Motor neuron (in vitro differentiated cells): ENCODE data around the gene LOXL3. TPM values are rescaled to one million over a fixed set of nuclear protein-coding genes. Genes with fewer than 3 reads are reported as not detected.

Source experiments
- ATAC-seq, 8 experiments: fragments of 200-7000 bp; cut with Tn5 transposase; replicated peaks in 6 of 8; 2 replicates each; pipeline ENCODE4 v1.8.0; 2021; ENCODE audit warnings: mild to moderate bottlenecking in 8 of 8, moderate library complexity in 8 of 8
- H3K27ac ChIP-seq, 2 donors: fragments of 250-450 bp; sonication (Bioruptor Pico); 2 replicates each; pipeline ENCODE4 v1.9.0; 2021; ENCODE audit warnings: antibody characterized with exemption in 2 of 2, mild to moderate bottlenecking in 2 of 2, moderate library complexity in 1 of 2
- H3K4me1 ChIP-seq, 2 donors: fragments of 250-450 bp; sonication (Bioruptor Pico); replicated peaks in 1 of 2; 2 replicates each; pipeline ENCODE4 v1.6.1; 2021; ENCODE audit warnings: antibody characterized with exemption in 2 of 2, mild to moderate bottlenecking in 2 of 2, moderate library complexity in 1 of 2
- H3K4me3 ChIP-seq, 5 donors: fragments of 250-450 bp; sonication (Bioruptor Pico); 2 replicates each; pipeline ENCODE4 v1.9.0; 2021; ENCODE audit warnings: antibody characterized with exemption in 5 of 5, mild to moderate bottlenecking in 5 of 5, moderate library complexity in 4 of 5
- WGBS, 10 experiments: fragments of 450-650 bp; shearing (Covaris generic); methylation state at CpG; one replicate each; pipeline ENCODE4 v1.0.0; 2022; 5-methylcytosine and 5-hydroxymethylcytosine counted together
- in situ Hi-C, 9 experiments: fragments of 400-800 bp; cut with MboI; loops; one replicate each; pipeline ENCODE4 v1.15.0; 2021; ENCODE audit warnings: low sequenced_read_pairs in 9 of 9, low pct_unique_long_range_greater_than_20kb in 2 of 9; ENCODE audit not compliant: unreplicated experiment in 9 of 9
- total RNA-seq, 8 experiments: library from RNA; unstranded; fragments of 300-600 nt; gene quantifications; 2 replicates each; pipeline versions ENCODE4 v1.2.3 to v1.2.4, GENCODE V29; 2022

Gene LOXL3
- total RNA-seq, 8 experiments from 2014 or later: 0.54 to 29.3 (median 9.1) TPM

DNA sequence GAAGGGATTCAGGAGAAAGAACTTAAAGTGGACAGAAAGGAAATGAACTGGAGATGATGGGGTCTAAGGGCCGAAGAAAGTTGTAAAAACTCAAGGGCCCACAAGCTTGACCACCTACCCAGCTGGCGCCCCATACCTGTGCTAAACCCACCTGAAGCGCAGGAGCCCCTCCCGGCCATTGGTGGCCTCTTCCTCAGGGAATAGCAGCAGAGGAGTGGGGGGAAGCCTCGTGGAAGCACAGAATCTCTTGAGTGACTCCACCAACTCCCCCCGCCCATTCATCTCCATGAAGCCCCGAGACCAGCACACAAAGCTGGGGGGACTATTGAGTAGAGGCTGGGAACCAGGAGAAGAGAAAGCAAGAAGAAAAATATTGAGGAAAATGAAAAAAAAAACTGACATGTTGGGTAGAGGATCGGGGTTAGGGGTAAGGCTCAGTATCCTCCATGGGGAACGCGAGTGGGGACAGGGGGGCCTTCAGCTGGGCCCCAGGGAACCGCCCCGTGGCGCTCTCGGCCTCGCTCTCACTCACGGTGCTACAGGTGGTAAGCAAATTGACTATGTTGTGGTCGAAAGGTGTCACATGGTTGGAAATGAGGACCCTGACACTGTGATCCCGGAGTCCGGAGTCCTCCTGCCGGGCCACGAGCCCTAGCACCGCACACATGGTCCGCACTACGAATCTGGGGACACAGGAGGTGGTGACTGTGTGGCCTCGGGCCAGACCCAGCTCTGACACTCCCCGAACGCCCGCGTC is 25.0 kb downstream of the LOXL3 start:
- ATAC-seq: no peak
- Histone ChIP-seq H3K27ac (peak overlapping the region; percentile 67 to 86), H3K4me1 (peaks cover 13 to 17% of the 10 kb centered on the region in 2 donors), H3K4me3 (peak overlapping the region; percentile 69 to 96 (median 91))
- in situ Hi-C loops: no loop called here
- WGBS, 10 experiments: 0 to 67% (median 33%) methylated on average over 1 to 9 of the region's 29 CpGs; no CpG with 5 or more reads in 3 of the 10 experiments

DNA sequence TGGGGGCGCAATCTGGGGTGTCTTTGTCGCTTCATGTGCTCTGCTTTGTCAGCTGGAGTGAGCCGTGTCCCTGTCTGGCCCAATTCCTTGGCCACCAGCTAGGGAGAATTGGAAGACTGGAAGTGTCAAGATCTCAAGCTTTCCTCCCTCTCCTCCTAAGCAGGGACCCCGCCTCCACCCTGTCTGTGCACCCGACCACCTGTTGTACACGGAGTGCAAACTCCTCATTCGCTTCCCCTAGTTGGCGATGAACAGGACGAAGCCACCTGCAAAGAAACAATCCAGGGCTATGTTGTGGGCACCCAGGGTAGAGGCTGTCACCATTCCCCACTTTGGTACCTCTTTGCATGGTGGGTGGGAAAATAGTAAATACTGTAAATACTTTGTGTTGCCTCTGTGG is 26.0 kb downstream of the LOXL3 start:
- H3K4me1 ChIP-seq: peaks cover 13 to 17% of the 10 kb centered on the region in 2 donors
- in situ Hi-C loops: no loop called here
- H3K4me3 ChIP-seq: no peak overlapping the region
- ATAC-seq: no peak
- 60 to 100% (median 100%) methylated on average over 1 to 6 of the region's 9 CpGs; no CpG with 5 or more reads in 4 of the 10 experiments for WGBS, 10 experiments
- no peak overlapping the region for H3K27ac ChIP-seq

DNA sequence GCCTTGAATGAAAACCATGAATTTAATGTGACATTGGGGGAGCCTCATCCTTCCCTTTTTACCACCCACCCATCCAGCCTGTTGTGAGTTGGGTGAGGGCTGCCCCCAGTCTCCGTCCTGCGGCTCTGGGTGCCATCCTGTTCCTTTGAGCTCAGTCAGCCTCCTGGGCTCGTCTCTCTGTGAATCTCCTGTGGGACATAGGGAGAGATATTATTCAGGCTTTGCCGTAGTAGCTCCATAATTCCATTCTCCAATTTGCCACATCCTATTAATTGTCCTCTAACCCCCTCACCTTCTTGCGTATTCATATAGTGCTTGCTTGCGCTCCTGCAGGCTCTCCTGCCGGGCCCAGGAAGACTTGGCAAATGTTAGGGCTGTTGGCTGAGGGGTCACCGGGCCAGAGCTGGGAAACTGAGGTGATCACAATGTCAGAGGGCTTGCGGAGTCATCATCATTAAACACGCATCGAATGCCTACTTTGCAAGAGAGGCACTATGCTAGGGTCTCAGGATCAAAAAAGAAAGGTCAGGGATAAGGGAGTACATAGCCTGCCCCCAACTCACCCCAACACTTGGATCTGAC is 27.0 kb downstream of the LOXL3 start:
- WGBS, 10 experiments: 82 to 100% (median 97%) methylated on average over 1 to 6 of the region's 11 CpGs; no CpG with 5 or more reads in 2 of the 10 experiments
- in situ Hi-C loops: no loop called here
- H3K4me3 ChIP-seq: no peak overlapping the region
- ATAC-seq: no peak
- no peak overlapping the region for H3K27ac ChIP-seq
- H3K4me1 ChIP-seq: peaks cover 13 to 15% of the 10 kb centered on the region in 2 donors

DNA sequence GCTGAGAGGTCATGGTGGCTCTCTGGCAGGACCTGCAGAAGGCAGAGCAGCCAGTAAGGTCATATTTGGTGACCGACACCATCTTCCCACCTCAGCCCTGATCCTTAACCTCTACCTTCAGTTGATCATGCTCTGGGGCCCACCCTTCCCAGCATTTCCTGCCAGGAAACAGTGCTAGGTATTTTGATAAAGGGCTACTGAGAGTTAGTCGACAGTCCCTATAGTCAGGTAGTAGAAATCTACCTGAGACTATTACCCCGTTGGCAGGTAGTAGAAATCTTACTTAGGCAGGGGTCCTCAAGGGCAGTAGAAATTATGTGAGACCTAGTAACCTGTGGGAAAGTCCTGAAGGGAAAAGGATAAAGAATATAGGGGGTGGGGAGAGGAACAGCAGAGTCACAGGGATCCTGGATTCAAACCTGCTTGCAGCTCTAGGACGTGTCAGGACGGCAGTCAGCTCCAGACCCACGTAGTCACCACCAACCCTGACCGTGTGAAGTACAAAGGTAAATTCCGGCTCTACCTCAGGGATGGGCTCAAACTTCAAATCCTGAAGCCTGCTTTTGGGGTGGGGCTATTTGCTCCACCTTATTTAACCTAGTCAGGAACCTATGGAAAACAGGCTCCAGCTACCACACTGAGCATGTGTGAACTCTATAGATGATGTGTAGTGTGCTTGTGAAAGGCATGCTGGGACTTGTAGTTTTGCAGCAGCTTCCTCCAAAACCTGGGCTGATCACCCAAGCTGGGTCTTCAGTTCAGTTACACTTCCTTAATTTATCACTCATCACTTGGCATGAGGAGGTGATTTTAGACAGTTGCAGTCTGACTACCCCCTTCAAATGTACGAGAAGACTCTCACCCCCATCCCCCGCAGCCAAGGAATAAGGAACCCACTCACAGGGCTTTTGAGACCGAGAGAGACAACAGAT is 27.8 kb downstream of the LOXL3 start, which contains the start of gene DQX1:
DQX1 (minus strand) TSS at position 515 of the 932 bp plus-strand sequence; CDS start at position 13, 502 bp downstream.
- no peak within 1 kb of the TSS for H3K4me3 ChIP-seq
- no peak within 1 kb of the TSS for H3K27ac ChIP-seq
- in situ Hi-C loops: no loop called here
- WGBS, 10 experiments: 60 to 100% (median 90%) methylated on average over 1 to 11 of the region's 11 CpGs; no CpG with 5 or more reads in 1 of the 10 experiments
- H3K4me1 ChIP-seq: peaks cover 8% of the 10 kb centered on the region in 2 donors
- ATAC-seq: no peak

DNA sequence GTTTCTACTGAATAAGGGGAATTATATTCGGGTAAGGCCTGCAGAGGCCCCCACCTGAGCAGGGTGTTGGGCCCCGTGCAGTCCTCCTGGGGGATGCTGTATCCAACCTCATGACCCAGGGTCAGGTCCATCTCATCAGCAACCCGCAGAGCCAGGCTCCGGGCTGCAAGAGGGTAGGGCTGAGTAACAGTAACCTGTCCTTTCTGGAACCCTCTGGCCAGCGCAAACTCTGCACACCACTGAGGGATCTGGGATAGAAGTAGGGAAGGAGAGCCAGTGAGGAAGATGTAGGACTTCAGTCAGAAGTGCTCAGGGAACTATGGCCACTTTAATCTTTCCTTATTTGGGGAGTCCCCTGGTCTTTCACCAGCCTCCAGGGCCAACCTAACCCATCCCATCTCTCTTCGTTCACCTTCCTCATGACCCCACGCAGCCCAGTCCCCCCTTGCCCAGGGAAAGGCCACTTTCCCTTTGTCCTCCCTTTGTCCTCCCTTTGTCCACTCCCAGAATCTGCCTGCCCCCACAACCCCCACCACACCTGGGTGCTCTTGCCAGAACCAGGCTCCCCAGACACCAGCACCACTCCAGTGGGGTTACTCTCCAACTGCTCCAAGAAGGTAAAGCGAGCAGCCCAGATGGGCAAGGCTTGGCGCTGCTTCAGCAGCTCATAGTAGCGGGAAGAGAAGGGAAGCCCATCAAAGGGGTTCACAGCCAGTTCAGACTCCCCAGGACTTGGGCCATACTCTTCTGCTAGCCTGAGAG is 28.6 kb downstream of the LOXL3 start:
- ATAC-seq: no peak
- peaks cover 5 to 6% of the 10 kb centered on the region in 2 donors for H3K4me1 ChIP-seq
- in situ Hi-C loops: no loop called here
- WGBS, 10 experiments: 80 to 100% (median 90%) methylated on average over 1 to 7 of the region's 10 CpGs; no CpG with 5 or more reads in 4 of the 10 experiments
- H3K4me3 ChIP-seq: no peak overlapping the region
- no peak overlapping the region for H3K27ac ChIP-seq

DNA sequence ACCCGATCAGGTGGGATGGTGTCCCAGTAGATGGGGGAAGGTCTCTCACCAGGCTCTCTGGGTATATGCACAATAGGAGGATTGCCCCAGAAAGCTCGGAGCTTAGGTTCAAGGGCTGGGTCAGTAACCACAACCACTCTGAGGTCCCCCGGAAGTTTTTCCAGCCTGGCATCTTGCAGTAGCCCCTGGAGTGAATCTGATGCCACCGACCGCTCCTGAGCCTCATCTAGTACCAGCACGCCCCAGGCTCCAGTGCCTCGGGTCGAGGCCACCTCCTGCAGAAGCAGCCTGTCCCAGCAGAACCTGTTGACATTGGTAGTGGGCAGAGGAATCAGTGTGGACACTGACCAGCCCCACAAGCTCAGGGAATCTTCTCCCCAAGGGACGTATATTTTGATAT is 29.7 kb downstream of the LOXL3 start:
- in situ Hi-C loops: no loop called here
- no peak overlapping the region for H3K4me3 ChIP-seq
- WGBS, 10 experiments: 17 to 100% (median 80%) methylated on average over 1 to 6 of the region's 9 CpGs; no CpG with 5 or more reads in 5 of the 10 experiments
- ATAC-seq: no peak
- H3K4me1 ChIP-seq: peaks cover 5 to 6% of the 10 kb centered on the region in 2 donors
- no peak overlapping the region for H3K27ac ChIP-seq

DNA sequence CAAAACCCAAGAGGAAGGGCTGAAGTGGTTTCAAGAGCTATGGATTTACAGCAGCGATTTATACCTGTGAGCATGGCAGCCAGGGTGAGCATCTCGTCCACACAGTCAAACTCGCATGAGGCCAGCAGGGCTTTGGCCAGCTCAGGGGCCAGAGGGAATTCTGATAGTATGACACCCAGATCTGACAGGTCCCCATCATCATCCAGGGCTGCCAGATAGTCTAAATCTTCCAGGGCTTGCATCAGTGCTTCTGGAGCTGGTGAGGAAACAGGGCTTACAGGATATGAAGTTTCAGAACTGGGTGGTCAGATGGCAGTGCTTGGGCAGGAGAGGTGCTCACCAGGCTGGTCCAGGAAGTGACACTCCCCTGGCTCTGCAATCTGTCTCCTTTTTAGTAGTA is 31.2 kb downstream of the LOXL3 start:
- no peak for ATAC-seq
- WGBS, 10 experiments: 20 to 90% (median 44%) methylated on average over 1 to 3 of the region's 3 CpGs; no CpG with 5 or more reads in 3 of the 10 experiments
- in situ Hi-C loops: no loop called here
- Histone ChIP-seq H3K4me1 (no peaks in the 10 kb centered on the region), H3K27ac (no peak overlapping the region), H3K4me3 (no peak overlapping the region)

- H3K27ac ChIP-seq: no peak overlapping the region
- H3K4me3 ChIP-seq: peak overlapping the region in 3 of 5 donors; percentile 20 to 35 (median 24)
- no peak for ATAC-seq
- 58 to 100% (median 68%) methylated on average over 1 to 9 of the region's 13 CpGs; no CpG with 5 or more reads in 3 of the 10 experiments for WGBS, 10 experiments
- peaks cover 0 to 3% of the 10 kb centered on the region in 2 donors for H3K4me1 ChIP-seq
- in situ Hi-C loops: no loop called here
Observed at GRCh38 chr2:74516650-74517049, 37.1 kb downstream of the LOXL3 start.

DNA sequence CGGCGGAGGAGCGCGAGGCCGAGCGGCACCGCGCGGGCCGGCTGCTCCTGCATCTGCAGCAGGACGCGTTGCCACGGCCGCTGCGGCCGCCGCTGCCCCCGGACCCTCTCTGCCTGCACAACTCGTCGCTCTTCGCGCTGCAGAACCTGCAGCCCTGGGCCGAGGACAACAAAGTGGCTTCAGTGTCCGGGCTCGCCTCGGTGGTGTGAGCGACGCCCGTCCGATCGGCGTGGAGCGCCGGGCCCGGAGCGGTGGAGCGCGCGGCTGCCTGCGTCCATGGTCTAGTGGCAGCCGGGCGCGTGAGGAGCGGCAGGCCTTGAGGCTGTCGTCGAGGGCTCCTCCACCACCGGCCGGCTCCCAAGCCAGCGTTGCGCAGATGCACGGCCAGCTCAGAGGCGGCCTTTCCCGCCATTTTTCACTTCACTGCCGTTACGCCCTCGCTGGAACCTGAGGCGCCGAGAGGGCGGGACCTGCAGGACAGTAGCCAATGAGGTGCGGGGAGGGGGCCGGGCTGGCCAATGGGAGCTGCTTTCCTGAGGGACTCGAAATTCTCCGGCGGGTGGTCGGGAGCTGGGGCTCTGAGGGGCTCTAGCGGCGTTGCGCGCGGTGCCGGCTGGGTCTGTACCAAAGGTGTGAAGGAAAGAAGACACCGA is 37.6 kb downstream of the LOXL3 start:
- peaks cover 0 to 3% of the 10 kb centered on the region in 2 donors for H3K4me1 ChIP-seq
- H3K4me3 ChIP-seq: peak overlapping the region; percentile 9 to 35 (median 24)
- WGBS, 10 experiments: 4 to 20% (median 15%) methylated on average over 1 to 27 of the region's 72 CpGs; no CpG with 5 or more reads in 7 of the 10 experiments
- ATAC-seq: peak; percentile 31 to 96 (median 83)
- H3K27ac ChIP-seq: no peak overlapping the region
- in situ Hi-C loops: no loop called here

DNA sequence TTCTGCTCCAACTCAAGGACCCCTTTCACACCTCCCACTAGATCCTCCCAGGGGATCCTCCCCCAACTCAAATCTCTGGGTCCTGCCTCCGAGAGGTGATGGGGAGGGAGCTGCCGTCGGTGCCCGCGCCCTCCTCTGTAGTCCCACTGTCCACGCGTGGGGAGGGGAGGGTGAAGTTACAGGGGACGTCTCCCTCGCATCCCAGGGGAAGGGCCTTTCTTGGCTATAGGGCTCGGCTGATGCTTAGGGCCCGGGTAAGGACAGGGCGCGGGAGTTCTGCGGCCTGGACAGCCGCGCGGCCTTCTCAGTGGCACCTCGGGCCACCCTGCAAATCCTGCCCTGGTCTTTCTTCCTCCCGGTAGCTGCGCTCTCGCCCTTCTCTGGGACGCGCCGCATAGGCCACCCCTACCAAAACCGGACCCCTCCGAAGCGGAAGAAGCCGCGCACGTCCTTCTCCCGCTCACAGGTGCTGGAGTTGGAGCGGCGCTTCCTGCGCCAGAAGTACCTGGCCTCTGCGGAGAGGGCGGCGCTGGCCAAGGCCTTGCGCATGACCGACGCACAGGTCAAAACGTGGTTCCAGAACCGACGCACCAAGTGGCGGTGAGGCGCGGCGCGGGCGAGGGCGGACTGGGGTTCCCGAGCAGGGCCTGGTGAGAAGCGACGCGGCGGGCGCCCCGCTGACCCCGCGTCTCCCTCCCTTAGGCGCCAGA is 38.3 kb downstream of the LOXL3 start:
- no peak for ATAC-seq
- in situ Hi-C loops: no loop called here

More for the DNA sequence above, 38.3 kb downstream of the LOXL3 start:
- peaks cover 0 to 3% of the 10 kb centered on the region in 2 donors for H3K4me1 ChIP-seq
- 12 to 33% (median 21%) methylated on average over 3 to 13 of the region's 60 CpGs; no CpG with 5 or more reads in 7 of the 10 experiments for WGBS, 10 experiments
- peak overlapping the region in 2 of 5 donors; percentile 25 to 35 for H3K4me3 ChIP-seq
- H3K27ac ChIP-seq: no peak overlapping the region
